GM18517 (cell line): ENCODE data around the gene DRGX.

Source experiments
- ATAC-seq: cut with Tn5 transposase; IDR thresholded peaks from one replicate; pipeline ENCODE4 v1.9.1; 2021; ENCODE audit warnings: mild to moderate bottlenecking, moderate library complexity; ENCODE audit not compliant: unreplicated experiment

DRGX gene

DNA sequence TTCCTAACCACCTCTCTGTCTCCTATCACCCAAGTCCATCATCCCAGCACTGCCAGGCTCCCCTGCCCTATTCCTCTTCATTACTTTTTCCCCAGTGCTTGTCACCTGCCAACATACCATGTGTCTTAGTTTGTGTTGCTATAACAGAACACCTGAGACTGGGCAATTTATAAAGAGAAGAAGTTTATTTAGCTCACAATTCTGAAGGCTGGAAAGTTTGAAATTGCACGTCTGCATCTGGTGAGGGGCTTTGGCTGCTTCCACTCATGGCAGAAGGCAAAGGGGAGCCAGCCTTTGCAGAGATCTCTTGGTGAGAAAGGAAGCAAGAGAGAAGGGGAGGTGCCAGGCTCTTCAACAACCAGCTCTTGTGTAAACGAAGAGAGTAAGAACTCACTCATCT lies 47.3 kb downstream of the DRGX start:
- ATAC-seq = no peak

DNA sequence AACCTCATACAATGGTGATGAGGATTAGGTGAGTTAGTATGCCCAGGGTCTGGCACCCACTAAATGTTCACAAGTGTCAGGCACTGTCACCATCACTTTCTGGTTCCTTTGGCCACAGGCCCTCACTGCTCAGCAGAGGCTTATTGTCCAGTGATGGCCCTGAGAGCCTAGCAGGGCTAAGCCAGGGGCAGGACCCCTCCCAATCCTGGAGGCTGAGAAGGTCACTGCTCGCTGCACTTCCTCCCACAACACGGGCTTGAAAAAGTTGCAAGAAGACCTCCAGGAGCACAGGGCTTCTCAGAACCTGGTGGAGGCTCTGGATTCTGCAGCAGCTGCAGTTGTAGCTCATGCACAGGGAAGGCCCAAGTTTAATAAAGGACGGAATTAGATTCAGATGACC lies 48.1 kb downstream of the DRGX start:
- no peak for ATAC-seq

DNA sequence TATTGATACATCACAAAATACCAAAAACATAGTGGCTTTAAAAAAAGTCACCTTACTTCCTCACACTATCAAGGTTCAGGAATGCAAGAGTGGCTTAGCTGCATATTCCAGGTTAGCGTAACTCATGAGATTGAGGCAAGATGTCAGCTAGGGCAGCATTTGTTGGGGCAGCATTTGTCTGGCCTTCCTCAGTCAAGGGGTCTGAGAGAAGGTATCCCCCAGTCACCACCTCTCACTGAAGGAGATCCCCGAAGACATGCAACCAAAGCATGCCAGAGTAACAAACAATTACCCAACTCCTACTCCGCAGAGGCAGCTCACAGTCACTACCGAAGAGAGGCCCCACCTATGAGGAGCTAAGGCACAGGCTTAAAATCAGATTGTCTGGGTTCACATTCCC lies 48.5 kb downstream of the DRGX start:
- ATAC-seq = no peak

DNA sequence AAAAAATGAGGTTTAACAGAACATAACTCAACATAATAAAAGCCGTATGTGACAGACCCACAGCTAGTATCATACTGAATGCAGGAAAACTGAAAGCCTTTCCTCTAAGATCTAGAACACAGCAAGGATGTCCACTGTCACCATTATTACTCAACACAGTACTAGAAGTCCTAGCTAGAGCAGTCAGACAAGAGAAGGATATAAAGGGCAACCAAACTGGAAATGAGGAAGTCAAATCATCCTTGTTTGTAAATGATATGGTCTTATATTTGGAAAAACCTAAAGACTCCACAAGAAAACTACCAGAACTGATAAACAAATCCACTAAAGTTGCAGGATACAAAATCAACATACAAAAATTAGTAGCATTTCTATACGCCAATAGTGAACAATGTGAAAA lies 51.0 kb downstream of the DRGX start:
- ATAC-seq = no peak

DNA sequence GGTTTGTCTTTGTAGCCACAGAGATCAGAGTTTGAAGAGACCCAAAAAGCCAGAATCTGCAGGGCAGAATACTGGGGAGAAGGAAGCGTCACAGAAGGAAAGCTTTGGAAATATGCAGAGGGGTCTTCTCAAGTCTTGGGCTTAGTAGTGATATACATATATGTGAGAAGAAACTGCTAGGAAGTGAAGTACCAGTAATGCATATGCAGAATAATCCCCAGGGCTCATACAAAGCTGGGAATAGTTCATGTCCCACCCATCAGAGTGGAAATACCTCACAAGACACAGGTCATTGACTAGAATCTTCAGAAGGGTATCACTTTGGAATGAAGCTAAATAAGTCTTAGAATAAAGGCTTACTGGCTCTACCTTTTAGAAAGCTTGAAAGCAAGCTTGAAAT lies 57.3 kb downstream of the DRGX start:
- ATAC-seq = no peak

DNA sequence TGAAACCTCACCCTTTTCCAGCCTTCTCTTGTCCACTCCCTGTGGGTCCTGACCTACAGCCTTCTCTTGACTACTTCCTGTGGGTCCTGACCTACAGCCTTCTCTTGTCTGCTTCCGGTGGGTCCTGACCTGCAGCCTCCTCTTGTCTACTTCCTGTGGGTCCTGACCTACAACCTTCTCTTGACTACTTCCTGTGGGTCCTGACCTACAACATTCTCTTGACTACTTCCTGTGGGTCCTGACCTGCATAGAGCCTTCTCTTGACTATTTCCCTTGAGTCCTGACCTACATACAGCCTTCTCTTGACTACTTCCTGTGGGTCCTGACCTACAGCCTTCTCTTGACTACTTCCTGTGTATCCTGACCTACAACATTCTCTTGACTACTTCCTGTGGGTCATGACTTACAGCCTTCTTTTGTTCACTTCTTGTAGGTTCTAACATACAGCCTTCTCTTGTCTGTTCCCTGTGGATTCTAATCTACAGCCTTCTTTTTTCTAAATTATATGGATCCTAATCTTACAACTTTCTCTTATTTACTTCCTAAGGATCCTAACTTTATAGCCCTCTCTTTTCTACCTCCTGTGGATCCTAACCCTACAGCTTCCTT lies 60.4 kb downstream of the DRGX start:
- no peak for ATAC-seq

DNA sequence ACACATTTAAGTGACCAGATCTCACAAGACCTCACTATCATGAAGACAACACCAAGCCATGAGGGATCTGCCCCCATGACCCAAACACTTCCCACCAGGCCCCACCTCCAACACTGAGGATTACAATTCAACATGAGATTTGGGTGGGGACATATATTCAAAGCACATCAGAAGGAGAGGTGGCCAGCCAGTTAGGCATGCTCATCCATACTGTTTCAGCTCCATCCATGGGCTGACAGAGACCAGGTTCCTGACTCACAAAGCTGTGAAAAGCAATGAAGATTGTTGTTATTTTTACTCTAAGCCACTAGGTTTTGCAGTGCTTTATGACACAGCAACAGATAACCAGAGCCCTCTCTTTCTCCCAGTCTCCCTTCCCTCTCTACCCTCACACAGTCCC lies 60.9 kb downstream of the DRGX start:
- no peak for ATAC-seq

DNA sequence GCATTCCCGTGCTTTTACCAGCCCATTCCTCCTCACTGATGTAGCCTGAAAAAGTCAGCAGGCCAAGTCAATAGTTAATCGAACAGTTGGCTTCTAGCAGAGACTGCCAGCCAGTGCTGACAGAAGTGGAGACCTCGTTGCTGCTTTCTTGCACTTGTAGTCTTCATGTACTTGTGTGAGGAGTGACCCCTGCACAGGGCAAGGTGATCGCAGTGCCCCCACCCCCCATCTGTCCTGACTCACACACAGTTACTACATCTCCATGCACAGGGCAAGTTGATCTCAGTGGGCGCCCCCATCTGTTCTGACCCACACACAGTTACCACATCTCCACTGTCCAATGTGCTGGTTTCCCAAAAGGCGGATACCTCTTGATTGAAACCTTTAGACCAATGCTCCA lies 62.7 kb downstream of the DRGX start:
- ATAC-seq = no peak

DNA sequence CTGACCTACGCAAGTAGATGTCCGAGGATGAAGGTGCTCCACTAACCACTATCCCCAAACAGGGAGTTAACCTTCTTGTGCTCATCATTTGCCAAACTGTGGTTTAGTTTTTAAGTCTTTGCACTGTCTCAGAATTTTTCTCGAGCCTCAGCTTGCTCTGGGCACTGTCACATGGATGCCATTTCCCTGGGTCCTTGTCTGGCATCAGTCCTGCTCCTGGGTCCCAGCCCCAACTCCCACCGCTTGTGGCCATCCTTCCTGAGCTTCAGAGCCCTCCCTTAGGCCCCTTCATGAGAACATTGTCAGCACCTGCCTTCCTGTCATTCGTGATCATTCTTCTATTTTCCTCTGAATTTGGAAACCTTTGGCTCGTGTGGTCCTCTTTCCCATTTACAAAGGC lies 63.1 kb downstream of the DRGX start:
- no peak for ATAC-seq

DNA sequence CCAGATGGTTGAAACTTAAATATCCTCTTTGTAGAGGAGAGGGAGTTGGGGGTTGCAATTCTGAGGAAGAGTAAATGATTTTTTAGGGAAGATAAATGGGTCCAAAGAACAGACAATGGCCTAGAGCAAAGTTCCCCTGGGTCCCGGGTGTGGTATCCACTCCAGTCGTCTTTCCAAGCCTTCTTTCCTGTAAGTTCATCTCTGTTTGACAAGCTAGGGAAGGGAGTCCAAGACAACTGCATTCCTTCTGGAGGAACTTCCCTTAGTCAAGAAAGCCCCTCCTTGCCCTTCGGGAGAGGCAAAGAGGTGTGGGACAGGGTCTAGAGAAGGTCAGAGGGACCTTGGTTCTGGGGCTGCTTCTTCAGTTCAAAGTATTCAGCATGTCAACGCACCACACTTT lies 63.6 kb downstream of the DRGX start:
- no peak for ATAC-seq

DNA sequence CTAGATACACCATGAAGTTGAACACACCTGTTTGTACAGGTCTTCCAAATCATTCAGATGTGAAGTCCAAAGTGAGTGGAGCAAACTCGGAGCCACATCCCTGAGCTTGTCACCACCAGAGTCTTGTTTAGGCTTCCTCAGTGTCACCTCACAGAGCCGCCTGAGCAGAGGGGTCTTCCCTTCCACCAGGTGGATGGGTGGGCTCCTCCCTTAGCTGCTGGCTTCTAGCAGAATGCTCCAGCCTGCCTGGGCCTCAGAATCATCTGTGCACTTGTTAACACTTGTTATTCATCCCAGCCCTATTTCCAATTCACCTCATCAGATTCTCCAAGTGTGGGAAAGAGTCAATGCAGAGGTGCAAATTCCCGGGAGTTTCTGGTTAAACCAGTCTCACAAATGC lies 64.5 kb downstream of the DRGX start:
- no peak for ATAC-seq

DNA sequence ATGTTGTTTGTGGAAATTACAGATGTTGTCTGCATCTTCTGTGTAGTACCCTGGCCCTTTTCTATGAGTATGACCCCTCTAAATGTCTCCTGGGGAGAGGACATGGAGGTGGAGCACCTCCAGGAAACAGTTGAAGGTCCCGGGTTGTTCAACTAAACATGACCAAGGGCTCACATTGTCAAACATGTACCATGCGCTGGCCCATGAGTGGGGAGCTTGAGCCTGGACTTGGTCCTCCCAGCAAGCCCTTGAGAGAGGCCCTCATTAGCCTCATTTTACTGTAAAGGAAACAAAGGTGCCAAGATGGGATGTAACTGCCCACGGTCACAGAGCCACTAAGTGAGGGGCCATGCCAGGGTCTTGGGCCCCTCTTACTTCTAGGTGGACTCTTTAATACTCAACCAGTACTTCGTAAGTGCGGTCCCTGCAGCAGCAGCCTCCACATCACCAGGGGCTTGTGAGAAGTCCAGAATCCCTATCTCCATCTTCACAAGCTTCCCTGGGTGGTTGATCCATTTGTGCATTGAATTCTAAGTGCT lies 65.7 kb downstream of the DRGX start:
- no peak for ATAC-seq

DNA sequence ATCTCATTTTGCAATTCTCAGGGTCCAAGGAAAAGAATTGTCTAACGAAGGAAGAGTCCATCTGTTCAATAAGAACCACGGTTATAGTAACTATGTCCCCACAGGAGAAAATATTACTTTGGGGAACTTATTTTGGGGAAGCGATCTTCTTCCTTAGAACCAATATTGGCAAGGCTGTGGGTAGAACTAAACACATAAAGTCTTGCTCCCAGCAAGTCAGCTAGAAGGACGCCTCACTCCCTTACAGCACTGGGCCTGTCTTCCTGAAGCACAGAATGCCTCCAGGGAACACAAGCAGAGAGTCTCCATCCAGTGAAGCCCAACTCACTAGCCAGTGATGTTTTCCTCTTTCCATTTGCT lies 66.8 kb downstream of the DRGX start:
- ATAC-seq = no peak

DNA sequence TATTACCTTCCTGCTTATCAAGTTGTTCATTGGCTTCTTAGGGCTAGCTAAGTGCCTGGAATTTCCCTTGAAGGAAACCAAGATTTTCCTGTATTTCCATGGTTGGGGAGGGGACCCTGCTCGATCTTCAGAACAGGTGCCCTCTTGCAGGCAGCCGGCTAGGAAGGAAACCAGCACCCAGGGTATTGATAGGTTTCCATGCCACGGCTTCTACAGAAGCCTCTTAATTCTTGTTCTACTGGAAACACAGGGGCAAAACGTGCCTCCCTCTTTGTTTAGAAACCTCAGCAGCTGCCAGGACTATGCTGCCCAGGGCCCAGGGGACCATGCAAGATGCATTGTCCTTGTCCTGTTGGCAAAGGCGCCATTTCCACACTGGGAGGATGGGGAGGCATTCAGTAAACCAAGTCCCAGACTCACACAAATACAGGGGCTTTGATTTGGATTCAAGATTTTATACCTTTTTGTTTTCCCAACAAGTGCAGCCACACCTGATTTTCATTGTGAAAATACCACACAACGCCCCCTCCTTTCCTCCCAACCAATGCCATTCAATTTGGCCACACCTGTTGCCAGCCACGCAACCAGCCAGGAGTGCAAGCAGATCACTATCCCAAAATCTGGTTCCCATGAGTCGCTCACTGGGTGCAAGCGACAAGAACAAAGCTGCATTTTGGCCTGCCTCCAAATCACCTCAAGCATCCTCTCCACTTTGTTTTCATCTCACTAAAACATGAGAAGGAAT lies 67.3 kb downstream of the DRGX start:
- no peak for ATAC-seq

DNA sequence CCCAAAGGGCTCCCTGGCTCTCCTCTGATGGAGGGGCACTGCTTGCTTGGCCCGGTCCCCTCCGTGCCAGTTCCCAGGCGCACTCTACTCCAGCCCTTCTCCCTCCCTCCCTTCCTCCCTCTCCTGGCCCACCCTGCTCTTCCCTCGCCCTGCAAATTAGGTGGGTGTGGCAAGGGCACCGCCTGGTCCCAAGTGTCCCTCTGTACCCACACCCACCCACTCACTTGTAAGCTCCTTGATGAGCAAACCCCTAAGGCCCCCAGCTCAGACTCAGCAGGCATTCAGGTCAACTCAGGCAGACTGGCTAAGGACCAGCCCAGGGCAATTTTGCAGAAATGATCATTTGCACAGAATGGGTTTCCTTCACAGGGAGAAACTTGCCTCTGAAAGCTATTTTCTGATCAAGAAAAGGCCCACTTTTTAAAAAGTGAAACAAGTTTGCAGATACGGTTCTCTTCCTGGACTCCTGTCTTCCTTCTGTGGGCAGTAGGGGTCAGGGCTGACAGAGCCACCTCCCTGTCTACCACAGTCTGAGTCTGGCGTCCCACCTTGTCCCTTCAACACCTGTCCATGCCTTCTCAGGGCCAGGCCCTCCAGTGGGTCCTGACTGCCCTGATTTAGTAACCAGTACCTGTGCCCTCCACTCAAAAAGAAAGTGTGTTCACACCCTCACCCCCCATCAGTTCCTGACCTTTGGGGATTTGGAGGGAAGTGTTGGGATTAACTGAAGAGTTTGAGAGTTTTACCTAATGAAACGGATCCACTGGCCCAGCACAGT lies 68.7 kb downstream of the DRGX start:
- no peak for ATAC-seq

DNA sequence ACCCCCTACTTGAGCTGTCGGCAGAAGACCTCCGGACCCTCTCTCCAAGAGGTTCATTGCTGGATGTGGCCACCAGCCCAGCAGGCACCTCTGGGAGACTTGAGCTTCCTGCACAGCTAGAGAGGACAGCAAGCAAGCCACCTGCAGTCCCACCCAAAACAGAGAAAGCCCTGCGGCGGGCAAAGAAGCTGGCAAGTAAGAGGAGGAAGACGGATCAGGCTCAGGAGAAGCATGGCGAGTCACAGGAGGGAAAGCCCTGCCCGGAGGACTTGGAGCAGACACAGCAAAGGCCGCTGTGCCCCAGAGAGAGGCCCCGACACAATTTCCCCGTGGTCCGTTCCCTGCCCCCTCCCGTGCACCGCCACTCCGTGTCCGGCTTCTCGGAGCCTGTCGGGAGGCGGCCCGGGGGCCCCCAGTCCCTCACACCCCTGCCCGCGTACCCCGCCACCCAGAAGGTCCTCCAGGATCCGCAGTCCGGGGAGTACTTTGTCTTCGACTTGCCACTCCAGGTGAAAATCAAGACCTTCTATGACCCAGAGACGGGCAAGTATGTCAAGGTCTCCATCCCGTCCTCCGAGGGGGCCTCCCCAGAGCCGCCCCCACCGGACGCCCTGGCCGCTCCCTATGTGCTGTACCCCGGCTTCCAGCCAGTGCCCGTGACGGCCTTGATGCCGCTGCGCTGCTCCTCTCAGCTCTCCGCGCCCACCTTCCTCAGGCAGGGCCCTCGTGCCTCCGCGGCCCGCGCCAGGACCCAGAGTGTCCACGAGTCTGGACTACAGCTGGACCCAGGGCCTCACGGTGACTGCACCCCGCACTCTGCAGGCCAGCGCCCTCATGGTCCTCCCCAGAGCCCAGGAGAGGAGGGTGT lies 69.7 kb downstream of the DRGX start:
- ATAC-seq = no peak

DNA sequence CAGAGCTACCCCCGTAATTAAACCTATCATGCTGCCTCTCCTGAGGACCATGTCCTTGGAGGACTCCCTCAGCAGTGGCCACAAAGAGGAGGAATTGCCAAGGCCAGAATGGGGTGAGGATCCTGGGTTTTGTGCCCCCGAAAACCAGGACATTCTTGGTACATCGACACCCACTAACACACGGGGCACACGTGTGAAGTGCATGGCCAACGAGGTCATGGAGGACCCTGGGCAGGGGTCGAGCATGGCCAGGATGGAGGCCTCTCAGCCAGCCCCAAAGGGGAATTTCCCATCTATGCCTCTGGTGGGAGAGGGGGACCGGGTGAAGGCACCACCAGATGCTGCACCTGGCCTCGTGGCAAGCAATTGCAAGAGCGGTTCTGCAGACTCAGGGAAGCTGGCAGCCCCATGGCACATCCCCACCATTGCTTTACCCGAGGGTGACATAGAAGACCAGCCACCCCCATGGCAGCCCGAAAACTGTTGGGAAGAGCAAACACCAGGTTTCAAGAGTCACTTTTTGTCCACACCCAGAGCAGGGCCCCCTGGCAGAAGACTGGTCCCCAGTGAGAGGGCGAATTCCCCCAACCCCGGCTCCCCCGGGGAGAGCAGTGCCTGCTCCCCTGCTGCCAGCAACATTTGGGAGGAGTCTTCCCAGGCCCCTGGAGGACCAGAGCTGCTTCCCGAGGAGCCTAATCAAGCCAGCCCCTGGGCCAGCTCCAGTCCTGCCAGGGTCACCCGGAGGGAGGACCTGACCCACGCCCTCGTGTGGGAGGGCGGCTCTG lies 70.6 kb downstream of the DRGX start:
- ATAC-seq = no peak

DNA sequence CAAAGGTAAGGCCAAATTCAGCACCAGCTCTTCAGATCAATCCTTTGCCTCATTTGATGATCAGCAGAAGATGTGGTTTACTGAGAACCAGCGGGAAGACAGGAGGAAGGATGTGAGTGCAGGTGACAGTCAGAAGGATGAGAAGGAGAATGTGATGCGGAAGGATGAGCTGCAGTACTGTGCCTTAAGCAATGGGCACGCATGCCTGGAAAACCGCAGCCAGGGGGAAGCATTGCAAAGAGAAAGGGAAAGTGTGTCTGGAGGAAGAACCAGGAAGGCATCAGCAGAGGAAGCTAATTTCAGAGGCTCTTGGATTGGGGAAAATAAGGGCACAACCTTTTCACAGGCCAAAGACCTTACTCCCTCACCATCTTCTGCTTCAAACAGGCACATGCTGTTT lies 71.2 kb downstream of the DRGX start:
- no peak for ATAC-seq

DNA sequence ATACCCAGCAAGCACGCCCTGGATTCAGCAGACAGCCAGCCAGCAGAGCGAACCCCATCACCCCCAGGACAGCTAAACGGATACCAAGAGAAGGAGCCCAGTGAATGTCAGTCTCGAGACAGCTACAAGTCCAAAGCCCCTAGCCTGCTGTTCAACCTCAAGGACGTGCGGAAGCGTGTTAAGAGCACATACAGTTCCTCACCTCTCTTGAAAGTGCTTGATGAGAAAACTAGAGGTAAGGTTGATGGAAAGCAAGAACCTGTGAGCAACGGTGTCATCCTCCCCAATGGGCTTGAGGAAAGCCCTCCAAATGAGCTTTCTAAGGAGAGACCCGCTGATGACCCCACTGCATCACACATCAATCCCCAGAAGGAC lies 72.0 kb downstream of the DRGX start:
- ATAC-seq = no peak

DNA sequence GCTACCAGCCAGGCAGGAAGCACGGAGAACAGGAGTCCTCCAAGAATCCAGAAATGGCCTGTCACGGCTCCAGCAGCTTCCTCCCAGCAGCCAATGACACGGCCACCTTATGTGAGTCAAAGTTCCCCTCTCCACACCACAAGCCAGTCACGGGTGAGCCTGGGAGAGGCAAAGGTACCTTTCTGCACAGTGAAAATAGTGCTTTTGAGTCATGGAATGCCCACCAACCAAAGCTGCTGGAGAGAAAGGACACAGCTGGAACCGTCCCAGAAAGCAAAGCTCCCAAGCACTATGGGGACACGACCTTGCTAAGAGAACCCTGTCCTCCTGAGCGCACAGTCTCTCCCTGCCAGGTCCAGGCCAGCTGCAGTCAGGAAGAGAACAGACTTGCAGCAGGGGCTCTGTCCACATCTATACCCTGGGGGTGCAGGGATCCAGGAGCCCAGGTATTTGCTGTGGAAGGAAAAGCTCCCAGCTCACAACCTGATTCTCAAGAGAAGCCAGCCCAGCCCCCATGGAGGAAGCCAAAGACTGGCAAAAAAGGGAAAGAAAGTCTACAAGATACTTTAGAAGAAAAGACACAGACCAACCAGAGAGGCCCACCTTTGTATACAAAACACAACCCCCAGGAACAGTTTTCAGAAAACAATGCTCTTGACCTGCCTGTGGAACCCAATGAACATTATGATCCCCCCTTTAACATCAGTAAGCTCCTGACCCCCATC lies 72.6 kb downstream of the DRGX start:
- no peak for ATAC-seq
